HepG2 (cell line): ENCODE measurements around the gene EGFL8. TPM values are rescaled to one million over a fixed set of nuclear protein-coding genes. Genes with fewer than 3 reads are reported as not detected.

Experiments
- CC2D1A ChIP-seq: sonication (generic); formaldehyde crosslinking; IDR thresholded peaks from 2 replicates; pipeline ENCODE4 v1.8.1; 2023; ENCODE audit warnings: mild to moderate bottlenecking, missing genetic modification reagents
- GPN1 ChIP-seq: sonication (generic); formaldehyde crosslinking; IDR thresholded peaks from 2 replicates; pipeline ENCODE4 v1.5.1; 2020; ENCODE audit warnings: missing genetic modification reagents, borderline replicate concordance
- HNRNPL ChIP-seq: fragments of 200-400 bp; formaldehyde crosslinking; IDR thresholded peaks from 2 replicates; pipeline ENCODE4 v1.6.1; 2017; ENCODE audit warnings: mild to moderate bottlenecking, low read depth, low read length
- MIER3 ChIP-seq: IDR thresholded peaks from 2 replicates; pipeline ENCODE4 v1.6.1; 2016; ENCODE audit warnings: missing compliant biosample characterization, borderline replicate concordance
- POGZ ChIP-seq: sonication (generic); formaldehyde crosslinking; IDR thresholded peaks from 2 replicates; pipeline ENCODE4 v1.4.0; 2020; ENCODE audit warnings: mild to moderate bottlenecking, missing genetic modification reagents
- RFX1 ChIP-seq: fragments of 450-650 bp; IDR thresholded peaks from 2 replicates; pipeline ENCODE4 v1.6.1; 2017
- ZFP41 ChIP-seq: sonication (generic); formaldehyde crosslinking; IDR thresholded peaks from 2 replicates; pipeline ENCODE4 v1.4.0; 2020; ENCODE audit warnings: mild to moderate bottlenecking, missing genetic modification reagents, borderline replicate concordance
- ZNF124 ChIP-seq: sonication (generic); formaldehyde crosslinking; IDR thresholded peaks from 2 replicates; pipeline ENCODE4 v1.4.0; 2020; ENCODE audit warnings: missing genetic modification reagents
- ZNF230 ChIP-seq: sonication (generic); formaldehyde crosslinking; IDR thresholded peaks from 2 replicates; pipeline ENCODE4 v1.4.0; 2020; ENCODE audit warnings: mild to moderate bottlenecking, missing genetic modification reagents
- ZNF274 ChIP-seq: sonication (generic); formaldehyde crosslinking; IDR thresholded peaks from 2 replicates; pipeline ENCODE4 v1.5.1; 2020; ENCODE audit warnings: mild to moderate bottlenecking, missing genetic modification reagents
- ZNF430 ChIP-seq: sonication (generic); formaldehyde crosslinking; IDR thresholded peaks from 2 replicates; pipeline ENCODE4 v1.9.0; 2021; ENCODE audit warnings: mild to moderate bottlenecking, missing genetic modification reagents
- ZNF530 ChIP-seq: sonication (generic); formaldehyde crosslinking; IDR thresholded peaks from 2 replicates; pipeline ENCODE4 v1.5.0; 2020; ENCODE audit warnings: low read depth, mild to moderate bottlenecking, missing genetic modification reagents
- polyA plus RNA-seq, 8 experiments: library from polyadenylated mRNA; depleted of rRNA in 3 of 8; stranded (reverse) in 7 of 8; unstranded in 1 of 8; fragments of >200 nt; fragmentation: Illumina TruSeq in 4 of 8; extraction: Trizol in 4 of 8; gene quantifications; 2 replicates each; pipeline versions ENCODE4 v1.2.1 to v1.2.3, GENCODE V29; 2011 to 2016; ENCODE audit warnings: low read depth in 4 of 8, missing spikeins in 1 of 8, mixed read lengths in 1 of 8; ENCODE audit not compliant: insufficient read depth in 1 of 8
- total RNA-seq, 5 experiments: library from RNA; depleted of rRNA; stranded (reverse); fragments of >200 nt; fragmentation: Illumina TruSeq; extraction: Trizol; gene quantifications; 2 replicates each; pipeline ENCODE4 v1.2.3, GENCODE V29; 2016; ENCODE audit warnings: low read depth in 1 of 5
- TF ChIP-seq, protein P1 (sequence below): sonication (generic); formaldehyde crosslinking; IDR thresholded peaks from 2 replicates; pipeline ENCODE4 v1.4.0; 2020; ENCODE audit warnings: mild to moderate bottlenecking, missing genetic modification reagents, borderline replicate concordance
- TF ChIP-seq, protein P2 (sequence below): IDR thresholded peaks from 2 replicates; pipeline ENCODE4 v1.6.1; 2012; ENCODE audit warnings: inconsistent platforms
- TF ChIP-seq, protein P3 (sequence below): sonication (generic); formaldehyde crosslinking; conservative IDR thresholded peaks from 2 replicates; pipeline ENCODE4 v1.4.0; 2020; ENCODE audit warnings: mild to moderate bottlenecking, missing genetic modification reagents, moderate library complexity

EGFL8 gene
- total and polyA plus RNA-seq, 2 of the 13 experiments (the other 11 are each of a cell fraction or from before 2014, with no cell fraction given) = 10.0 to 11.5 TPM

DNA sequence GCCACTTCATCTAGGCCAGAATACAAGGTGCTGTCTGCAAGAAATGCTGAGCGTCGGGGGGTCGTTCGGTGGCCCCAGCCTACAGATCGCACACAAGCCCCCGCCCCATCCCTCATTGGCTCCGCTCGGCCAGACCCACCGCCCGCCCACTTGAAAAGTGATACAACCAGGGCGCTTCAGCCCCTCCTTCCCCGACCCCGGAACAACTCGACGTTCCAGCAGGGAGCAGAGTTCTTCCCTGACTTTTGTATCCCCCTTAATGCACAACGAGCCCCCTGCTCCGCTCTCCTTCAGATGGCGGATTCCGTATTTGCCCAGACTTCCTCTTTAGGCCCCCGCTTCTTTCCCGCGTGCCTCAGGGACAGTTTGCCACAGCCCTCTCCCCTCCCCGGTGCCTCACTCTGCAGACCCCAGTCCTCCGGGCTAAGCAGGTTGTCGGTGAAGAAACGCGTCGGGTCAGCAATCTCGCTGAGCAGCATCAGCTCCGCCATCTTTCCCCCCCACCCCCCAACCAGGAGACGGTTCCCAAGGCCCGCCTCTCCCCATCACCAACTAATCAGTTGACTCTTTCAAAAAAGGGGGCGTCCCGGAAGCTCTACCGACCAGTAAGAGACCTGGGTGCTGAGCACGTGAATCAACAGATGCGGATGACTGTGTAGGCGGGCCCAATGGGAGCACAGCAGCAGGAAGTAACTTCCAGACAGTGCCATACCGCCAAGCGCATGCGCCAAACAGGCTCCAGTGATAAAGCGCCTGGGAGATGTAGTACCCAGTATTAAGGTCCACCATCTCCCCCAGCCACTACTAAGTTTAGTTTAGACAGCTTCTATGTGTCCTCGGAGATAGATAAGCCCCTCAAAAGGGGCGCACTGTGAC is 36.4 kb upstream of the EGFL8 start, which contains the start of gene ATF6B (continued):
- TF ChIP-seq ZNF230 (CRISPR knock-in tag) = peak; percentile 94
- no peak for TF ChIP-seq ZNF530
- no peak for TF ChIP-seq ZFP41
- TF ChIP-seq, protein P1, sequence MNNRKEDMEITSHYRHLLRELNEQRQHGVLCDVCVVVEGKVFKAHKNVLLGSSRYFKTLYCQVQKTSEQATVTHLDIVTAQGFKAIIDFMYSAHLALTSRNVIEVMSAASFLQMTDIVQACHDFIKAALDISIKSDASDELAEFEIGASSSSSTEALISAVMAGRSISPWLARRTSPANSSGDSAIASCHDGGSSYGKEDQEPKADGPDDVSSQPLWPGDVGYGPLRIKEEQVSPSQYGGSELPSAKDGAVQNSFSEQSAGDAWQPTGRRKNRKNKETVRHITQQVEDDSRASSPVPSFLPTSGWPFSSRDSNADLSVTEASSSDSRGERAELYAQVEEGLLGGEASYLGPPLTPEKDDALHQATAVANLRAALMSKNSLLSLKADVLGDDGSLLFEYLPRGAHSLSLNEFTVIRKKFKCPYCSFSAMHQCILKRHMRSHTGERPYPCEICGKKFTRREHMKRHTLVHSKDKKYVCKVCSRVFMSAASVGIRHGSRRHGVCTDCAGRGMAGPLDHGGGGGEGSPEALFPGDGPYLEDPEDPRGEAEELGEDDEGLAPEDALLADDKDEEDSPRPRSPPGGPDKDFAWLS (CRISPR knock-in tag) = peak; percentile 32; the same call in 1 of the 2 replicates
- TF ChIP-seq MIER3 (CRISPR knock-in tag) = no peak; the same call in 1 of the 2 replicates
- TF ChIP-seq, protein P2, sequence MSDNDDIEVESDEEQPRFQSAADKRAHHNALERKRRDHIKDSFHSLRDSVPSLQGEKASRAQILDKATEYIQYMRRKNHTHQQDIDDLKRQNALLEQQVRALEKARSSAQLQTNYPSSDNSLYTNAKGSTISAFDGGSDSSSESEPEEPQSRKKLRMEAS = no peak; the same call in 1 of the 2 replicates
- TF ChIP-seq GPN1 (CRISPR knock-in tag) = no peak
- TF ChIP-seq HNRNPL = no peak
- TF ChIP-seq, protein P3, sequence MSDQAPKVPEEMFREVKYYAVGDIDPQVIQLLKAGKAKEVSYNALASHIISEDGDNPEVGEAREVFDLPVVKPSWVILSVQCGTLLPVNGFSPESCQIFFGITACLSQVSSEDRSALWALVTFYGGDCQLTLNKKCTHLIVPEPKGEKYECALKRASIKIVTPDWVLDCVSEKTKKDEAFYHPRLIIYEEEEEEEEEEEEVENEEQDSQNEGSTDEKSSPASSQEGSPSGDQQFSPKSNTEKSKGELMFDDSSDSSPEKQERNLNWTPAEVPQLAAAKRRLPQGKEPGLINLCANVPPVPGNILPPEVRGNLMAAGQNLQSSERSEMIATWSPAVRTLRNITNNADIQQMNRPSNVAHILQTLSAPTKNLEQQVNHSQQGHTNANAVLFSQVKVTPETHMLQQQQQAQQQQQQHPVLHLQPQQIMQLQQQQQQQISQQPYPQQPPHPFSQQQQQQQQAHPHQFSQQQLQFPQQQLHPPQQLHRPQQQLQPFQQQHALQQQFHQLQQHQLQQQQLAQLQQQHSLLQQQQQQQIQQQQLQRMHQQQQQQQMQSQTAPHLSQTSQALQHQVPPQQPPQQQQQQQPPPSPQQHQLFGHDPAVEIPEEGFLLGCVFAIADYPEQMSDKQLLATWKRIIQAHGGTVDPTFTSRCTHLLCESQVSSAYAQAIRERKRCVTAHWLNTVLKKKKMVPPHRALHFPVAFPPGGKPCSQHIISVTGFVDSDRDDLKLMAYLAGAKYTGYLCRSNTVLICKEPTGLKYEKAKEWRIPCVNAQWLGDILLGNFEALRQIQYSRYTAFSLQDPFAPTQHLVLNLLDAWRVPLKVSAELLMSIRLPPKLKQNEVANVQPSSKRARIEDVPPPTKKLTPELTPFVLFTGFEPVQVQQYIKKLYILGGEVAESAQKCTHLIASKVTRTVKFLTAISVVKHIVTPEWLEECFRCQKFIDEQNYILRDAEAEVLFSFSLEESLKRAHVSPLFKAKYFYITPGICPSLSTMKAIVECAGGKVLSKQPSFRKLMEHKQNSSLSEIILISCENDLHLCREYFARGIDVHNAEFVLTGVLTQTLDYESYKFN (CRISPR knock-in tag) = peak; percentile 51; the same call in 1 of the 2 replicates
- peak; percentile 6; the same call in 1 of the 2 replicates for TF ChIP-seq RFX1
- TF ChIP-seq CC2D1A (CRISPR knock-in tag) = no peak
- TF ChIP-seq POGZ (CRISPR knock-in tag) = peak; percentile 20
- peak; percentile 64; the same call in 1 of the 2 replicates for TF ChIP-seq ZNF430 (CRISPR knock-in tag)
- no peak for TF ChIP-seq ZNF274
- no peak for TF ChIP-seq ZNF124 (CRISPR knock-in tag)
